HG03103 (cell line): ENCODE results near the gene MBNL2.
"Not testable (repeated sequence)": the region's sequence is repeated elsewhere in the genome, so short reads cannot be mapped to it uniquely, and the experiment has no call there.

ENCODE experiments used
- ATAC-seq: cut with Tn5 transposase; IDR thresholded peaks from one replicate; pipeline ENCODE4 v1.9.1; 2021; ENCODE audit warnings: low read depth; ENCODE audit not compliant: unreplicated experiment

Gene MBNL2

DNA sequence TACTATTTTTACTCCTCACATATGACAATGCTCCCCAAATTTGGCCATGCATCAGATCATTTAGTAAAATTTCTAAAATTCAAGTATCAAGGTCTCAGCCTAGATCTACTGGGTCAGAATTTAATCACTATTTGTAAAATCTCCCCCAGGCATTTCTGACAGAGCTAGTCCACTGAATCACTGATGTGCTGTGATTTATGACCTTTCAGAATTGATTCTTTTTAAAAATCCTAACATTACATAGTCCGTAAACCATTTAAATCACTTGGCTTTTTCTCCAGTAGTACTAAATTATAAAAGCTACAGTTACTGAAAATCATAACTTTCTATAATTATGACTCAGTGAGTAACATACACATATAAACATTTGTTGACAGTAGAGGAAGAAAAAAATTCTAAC is 119.0 kb downstream of the MBNL2 start:
- ATAC-seq, result no peak

DNA sequence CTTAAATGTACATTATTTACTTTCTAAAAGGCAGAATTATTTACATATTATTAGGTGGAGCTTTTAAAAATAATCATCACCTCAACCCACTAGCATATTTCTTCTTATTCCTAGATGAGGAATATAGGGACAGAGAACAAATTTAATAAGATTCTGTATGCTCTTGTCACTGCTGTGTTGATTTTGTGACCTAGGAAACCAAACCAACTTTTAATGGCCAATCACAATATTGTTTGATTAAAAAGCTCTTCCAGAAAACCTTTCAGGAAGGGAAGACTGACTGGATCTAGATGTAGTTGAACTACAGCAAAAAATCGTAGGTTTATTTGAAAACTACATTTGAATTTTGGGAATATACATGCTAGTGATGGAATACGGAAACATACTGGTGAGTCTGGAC is 120.0 kb downstream of the MBNL2 start:
- ATAC-seq, result no peak

DNA sequence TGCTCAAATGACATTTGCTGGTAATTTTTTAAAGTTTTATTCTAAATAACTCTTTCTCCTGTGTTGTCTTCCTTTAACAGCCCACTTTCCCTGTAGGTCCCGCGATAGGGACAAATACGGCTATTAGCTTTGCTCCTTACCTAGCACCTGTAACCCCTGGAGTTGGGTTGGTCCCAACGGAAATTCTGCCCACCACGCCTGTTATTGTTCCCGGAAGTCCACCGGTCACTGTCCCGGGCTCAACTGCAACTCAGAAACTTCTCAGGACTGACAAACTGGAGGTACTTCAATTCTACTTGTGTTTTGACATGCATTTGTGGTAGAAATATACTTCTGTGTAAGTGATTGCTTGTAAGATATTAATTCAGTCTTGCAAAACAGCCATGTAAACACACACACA is 120.8 kb downstream of the MBNL2 start:
- no peak for ATAC-seq

DNA sequence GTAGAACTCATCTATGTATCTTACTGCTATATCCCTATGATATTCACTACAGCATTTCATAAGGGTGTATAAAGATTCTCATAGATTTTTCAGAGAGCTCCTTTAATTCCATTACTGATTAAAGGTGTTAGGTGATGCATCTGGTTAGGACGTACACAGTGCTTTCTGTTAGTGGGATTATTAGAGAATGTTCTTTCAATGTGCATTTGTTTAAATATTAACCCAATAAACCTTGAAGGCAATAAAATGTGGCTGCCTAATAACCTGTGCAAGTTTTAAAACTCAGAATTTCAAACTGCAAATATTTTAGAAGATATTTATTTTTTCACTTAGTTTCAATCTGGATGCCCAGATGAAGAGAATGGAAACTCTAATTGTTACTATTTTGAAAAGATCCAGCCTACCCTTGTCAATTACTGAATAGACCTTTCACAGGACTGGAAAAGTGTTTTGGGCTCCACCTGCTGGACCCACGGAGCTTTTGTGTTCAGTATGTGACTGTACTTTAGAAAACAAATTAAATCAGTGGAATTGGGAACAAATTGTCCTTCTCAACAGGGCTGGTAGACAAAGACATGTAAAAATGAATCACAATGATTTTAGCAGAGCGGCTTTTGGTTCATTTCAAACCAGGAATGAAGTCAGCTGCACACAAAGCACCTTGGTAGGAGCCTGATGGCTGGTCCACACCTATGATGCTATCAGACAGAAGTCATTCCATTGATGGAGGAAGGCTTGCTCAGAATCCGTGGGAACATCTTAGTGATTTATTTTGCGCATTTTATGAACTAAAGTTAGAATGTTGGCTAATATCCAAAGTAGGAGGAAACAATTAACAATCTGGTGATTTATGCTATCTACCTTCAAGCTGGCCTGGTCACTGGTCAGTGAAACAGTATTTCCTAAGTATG is 122.4 kb downstream of the MBNL2 start:
- ATAC-seq, result peak; percentile 57

DNA sequence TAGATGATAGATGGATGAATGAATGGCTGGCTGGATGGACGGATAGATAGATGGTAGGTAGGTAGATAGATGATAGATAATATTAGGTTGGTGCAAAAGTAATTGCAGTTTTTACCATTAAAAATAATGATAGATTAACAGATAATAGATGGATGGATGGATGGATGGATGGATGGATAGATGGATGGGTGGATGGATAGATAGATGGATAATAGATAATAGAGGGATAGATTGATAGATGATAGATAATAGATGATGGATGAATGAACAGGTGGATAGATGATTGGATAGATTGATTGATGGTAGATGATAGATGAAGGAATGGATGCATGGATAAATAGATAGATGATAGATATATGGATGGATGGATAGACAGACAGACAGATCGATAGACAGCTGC is 124.0 kb downstream of the MBNL2 start:
- ATAC-seq, result no peak

DNA sequence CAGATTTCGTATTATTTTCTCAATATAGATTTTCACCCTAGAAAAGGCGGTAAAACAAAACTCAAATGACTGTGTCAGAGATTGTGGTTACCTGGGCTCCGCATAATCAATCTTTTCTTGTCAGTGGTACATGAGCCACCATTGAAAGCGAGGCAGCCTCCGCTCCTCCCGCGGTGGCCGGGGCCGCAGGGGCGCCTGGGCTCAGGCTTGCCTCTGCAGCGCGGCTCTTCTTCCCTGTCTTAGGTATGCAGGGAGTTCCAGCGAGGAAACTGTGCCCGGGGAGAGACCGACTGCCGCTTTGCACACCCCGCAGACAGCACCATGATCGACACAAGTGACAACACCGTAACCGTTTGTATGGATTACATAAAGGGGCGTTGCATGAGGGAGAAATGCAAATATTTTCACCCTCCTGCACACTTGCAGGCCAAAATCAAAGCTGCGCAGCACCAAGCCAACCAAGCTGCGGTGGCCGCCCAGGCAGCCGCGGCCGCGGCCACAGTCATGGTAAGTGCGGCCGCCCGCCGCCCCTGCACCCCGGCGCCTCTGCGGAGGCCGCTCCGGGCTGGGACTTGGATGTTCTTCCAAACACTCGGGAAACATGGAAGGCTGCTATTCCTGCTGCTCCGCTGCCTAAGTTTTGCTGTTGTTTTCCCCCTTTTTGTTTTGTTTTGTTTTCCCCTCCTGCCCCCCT is 124.6 kb downstream of the MBNL2 start:
- ATAC-seq, result no peak

DNA sequence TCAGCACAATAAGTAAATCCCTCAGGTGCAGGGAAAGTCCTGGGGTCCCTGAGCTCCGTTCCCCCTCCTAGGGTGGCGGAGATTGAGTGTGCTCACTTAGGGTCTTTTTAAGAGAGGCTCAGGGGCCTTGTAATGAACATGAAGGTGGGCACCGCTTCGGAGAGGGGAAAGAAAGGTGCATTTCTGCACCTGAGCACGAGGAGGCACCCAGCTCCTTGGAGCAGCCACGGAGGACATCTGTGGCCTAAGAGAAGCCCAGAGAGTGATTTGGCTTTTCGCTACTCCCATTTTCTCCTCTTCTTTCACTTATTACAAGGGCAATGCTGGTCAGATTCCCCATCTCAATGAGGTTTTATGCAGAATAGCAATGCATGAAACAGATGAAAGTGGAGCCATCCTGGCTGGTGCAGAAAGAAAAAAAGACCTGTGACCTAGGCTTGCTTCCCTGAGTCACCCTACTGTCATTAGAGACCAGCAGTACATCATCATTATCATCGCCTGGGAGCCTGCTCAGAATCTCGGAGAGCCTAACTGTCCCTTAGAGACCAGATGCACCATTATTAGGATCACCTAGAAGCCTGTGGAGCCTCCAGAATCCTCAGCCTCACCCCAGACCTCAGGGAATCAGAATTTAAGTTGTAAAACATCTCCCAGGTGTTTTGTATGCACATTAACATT is 125.3 kb downstream of the MBNL2 start:
- no peak for ATAC-seq

DNA sequence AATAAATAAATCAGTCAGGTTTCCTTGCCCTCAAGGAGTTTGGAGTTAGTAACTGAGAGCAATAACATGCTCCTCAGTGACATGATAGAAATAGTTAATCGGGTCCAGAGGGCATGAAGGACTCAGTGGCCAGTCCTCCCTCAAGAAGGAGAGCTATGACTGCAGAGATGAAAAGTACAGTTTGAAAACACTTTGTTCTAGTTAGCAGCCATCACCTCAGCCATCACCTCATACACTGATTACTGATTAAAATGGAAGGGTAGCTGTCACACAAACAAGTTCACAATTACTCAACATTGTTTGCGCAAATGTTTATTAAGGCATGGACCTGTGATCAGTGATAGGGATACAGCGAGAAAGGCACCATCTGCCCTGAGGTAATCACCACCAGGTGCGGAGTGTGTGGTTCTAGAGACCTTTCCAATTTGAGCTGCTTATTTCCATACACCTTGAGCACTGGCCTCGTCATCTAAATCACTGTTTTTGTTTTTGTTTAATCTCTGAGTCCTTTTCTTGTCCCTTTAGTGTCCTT is 126.5 kb downstream of the MBNL2 start:
- ATAC-seq, result no peak

DNA sequence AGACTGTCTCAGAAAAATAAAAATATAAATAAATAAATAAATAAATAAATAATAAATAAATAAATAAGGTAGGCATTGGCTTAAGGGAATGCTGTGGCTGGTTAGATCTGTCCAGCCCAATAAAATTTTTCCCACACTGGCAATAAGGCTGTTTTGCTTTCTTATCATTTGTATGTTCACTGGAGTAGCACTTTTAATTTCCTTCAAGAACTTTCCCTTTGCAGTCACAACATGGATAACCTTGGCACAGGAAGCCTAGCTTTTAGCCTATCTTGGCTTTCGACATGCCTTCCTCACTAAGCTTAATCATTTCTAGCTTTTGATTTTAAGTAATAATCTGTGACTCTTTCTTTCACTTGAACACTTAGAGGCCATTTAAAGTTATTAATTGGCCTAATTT is 129.9 kb downstream of the MBNL2 start:
- ATAC-seq, result not testable (repeated sequence)

DNA sequence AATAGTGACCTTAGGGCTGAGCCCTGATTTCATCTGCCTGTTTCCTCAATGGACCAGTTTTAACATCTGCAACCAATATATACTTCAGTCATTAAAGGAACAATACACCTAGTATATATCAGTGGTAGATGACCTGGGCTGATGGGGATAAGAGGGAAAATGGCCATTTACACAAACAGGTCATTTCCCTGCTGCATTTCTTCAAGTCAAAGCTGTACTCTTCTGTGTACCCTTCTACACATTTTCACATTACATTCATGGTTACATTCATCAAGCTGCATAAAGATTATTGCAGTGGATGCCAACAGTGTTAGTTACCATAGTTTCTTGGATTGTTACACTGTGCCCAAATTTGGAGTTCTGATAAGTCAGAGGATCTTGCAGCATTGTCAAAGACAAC is 130.7 kb downstream of the MBNL2 start:
- ATAC-seq, result no peak

DNA sequence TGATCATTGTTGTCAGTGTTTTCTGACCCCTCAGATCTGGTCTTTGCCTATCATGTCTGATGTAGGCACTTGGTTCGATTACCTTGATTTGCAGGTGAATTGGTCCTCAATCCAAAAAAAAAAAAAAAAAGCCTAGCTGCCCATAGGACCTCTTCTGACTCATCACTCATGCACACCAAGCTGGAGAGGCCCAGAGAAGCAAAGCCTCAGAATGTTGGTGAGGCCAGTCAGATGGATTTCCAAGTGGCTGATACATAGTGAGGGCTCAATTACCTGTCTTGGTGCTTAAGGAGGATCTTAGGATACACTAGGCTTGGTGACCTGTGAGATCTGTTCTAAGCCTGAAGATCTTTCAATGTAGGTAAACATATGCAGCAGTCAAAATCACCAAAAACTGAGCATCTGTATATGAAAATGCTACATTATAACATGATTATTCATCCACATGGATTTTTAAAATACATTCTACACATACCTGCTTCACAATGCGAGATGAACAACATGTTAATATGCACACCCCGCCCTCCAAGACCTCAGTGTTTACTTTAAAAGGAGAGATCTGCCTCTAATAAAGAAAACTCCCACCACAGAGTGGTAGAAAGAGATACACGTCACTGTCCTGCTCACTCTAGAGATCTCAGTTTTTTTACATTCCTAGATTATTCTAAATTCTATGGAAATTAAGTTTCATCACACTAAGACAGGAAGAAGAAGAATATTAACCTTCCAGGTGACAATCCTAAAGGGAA is 132.0 kb downstream of the MBNL2 start:
- ATAC-seq, result no peak

DNA sequence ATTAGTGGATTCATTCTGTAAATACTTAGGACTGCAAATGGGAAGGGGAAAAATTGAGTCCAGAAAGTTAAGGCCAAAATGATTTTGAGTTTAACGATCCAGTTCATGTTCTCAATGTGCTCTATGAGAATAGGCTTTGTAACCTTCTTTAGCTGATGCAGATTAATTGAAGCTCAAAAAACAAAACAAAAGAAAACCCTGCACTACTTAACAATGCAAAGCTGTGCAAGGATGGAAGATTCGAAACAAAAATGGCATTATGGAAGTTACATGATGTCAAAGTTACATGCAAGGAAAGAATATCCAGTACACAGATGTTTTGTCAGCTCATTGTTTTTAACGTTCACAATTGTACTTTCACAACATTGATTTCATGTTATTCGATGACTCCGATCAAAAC is 132.7 kb downstream of the MBNL2 start:
- no peak for ATAC-seq

DNA sequence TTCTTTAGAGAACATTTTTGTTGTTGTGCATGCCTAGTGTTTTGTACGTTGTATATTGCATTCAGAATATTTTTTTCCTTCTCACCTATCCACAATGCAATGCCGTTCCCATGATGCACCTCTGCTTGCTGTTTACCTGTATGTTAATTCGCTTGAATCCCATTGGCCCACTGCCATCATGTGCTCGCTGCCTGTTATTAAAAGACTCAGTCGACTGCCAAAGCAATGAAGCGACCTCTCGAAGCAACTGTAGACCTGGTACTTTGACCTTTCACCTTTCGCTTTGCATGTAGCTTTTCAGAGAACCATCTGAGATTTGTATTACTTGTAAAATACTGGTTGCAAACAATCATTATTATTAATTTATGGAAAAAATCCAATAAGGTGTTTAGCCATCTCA is 134.5 kb downstream of the MBNL2 start:
- no peak for ATAC-seq

DNA sequence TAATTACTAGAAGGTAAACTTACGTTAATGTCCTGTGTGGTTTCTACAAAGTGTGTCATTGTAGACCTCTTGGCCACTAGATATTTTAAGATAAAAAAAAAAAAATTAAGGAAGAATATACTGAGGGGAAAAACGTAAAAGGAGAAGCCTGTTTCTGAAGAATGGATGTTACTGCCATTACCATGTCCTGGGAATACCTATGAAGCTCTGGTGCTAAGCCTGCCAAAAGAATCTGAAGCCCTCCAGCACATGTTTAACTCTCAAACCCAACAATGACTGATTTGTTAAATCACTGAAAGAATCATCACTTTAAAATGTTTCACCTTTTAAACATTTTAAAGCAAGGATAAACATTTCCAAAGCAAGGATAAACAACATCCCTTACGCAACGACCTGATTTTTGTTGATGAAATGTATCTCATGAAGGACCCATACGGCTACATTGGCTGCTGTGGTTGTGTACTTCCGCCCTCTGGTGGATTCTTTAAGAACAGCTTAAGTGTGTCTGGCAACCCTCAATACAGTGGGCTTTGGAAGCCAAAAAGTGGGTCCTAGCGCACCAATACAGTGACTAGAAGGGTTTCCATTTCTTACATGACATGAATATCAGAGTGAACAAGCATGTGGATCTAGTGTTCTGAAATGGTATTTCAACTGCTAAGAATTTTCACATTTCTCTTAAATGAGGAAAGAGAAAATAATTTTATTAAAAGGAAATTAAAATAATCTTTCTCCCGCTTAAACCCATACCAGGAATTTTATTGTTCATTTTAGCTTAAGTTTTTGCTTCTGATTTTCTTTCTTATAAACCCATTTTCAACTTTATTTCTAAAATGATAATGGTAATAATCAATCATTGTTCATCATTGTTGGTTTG is 137.3 kb downstream of the MBNL2 start:
- ATAC-seq, result peak; percentile 97

DNA sequence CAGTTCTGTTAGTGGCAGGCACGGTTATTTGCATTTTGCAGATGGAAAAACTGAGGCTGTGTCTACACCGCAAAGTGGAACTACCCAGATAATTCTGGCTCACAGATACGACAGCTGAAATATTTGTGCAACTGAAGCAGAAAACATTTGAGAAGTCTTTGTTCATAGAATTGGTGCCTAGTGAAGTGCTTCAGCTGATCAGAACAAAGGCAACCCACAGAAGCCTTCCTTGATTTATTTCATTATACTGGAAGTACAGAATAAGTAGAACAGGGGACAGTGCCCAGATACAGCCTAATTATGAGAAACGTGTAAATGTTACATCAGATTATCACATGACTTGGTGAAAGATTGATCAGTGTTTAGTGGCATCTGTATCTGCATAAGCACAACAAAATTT is 138.5 kb downstream of the MBNL2 start:
- no peak for ATAC-seq

DNA sequence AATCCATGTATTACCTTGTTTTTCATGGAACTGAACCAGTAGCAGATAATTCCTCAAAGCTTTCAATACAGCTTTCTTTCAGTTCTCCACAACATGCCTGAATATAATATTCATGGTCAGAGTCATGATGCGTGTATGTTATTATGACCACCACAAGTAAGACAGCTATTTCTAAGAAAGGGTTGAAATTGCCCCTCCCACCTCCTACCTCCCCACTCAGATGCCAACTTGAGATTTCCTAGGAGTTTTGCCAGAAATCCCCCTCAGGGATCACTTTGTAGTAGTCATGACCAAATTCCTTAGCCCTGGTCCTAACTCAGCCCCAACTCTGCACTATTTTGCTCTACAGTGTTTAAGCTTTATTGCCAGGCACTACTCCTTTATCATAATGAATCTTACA is 141.9 kb downstream of the MBNL2 start:
- no peak for ATAC-seq

DNA sequence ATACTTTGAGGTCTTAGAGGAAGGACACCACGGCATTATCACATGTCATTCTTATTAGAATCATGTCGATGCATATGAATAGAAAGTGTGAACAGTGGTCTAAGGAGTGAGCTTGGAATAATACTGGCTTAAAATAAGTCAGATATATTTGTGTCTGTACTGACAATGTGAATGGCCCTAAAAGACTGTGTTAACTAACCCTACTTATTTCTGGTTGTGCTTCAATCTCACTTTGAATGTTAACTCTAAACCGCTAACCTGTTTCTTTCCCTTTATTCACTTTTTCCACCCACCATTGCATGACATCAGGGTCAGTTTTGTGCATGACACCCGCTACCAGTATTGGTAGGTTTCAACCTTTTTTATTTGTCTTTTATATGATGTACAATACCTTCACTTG is 142.7 kb downstream of the MBNL2 start:
- no peak for ATAC-seq

DNA sequence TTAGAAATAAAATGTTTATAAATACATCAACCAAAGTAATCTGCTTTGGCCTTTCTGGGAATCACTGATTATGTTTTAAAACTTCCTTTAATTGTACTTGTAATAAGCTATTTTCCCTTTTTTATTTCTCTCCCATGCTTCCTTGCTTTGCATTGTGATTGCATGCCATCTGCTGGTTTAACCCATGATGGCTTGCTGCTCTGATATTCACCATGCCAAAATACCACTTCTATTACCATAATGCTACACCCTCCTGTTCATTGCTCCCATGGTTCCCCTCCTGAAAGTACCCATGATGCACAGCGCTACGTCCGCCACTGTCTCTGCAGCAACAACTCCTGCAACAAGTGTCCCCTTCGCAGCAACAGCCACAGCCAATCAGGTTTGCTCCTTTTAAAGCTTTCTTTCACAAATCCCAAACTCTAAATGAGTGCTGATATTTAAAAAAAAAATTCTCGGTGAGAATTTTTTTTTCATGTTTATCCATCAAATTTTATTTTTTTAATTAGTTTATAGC is 144.1 kb downstream of the MBNL2 start:
- no peak for ATAC-seq
